HG02763 (cell line): ENCODE data around the gene FAM131B.

Source experiments
- ATAC-seq: cut with Tn5 transposase; IDR thresholded peaks from one replicate; pipeline ENCODE4 v1.9.1; 2021; ENCODE audit warnings: mild to moderate bottlenecking, moderate library complexity; ENCODE audit not compliant: unreplicated experiment

FAM131B gene

DNA sequence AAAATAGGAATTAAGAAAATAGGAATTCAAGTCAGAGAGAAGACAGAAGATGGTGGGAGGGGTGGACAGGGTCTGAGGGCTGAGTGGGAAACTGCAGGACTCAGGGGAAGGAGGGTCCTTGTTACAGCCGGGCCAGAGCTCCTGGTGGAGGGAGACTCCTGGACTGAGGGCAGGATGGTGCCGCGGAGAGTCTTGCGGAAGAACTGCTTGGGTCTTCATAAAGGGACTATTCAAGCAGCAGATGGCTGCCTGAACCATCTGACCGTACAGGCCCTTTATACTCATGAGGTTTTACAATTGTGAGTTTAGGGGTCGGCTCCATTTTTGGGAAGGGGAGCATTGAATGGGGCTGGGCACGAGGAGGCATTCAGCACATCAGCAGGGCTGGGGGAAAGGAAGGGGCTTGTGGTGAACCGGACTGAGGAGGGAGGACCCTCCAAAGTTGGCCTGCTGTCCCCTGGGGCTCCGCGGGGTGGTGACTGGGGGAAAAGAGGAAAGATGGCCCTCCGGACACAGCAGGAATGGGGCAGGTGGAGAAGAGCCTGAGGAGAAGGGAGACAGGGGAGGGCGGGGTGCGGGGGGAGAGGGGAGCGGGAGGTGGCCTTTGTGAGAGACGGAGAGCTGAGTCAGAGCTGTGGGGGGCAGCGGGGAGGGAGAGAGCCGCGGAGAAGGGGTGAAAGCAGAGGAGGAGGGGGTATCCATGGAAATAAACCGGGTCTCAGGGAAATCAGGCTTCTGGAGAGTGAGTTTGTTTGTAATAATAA lies 1.5 kb downstream of the FAM131B start:
- no peak for ATAC-seq

- no peak for ATAC-seq
These were observed 2.7 kb downstream of the FAM131B start for GRCh38 chr7:143359771-143360353.

DNA sequence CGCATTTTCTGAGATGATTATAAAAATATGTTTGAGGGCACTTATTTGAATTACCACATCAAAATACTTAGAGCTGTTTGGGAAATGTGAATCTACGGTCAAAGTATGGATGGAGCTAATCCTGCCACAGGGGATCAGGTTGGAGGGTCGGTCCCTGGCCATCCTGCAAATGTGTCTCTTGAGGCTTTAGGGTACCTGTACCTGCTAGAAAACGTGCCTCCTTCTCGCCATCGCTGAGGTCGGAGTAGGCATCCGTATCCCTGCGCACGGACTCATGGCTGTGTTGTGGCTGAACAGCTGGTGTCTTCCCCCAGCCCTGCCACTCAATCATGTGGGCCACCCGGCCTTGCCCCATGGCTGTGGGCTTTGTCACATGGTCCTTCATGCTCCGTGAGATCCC lies 3.9 kb downstream of the FAM131B start:
- ATAC-seq = no peak

DNA sequence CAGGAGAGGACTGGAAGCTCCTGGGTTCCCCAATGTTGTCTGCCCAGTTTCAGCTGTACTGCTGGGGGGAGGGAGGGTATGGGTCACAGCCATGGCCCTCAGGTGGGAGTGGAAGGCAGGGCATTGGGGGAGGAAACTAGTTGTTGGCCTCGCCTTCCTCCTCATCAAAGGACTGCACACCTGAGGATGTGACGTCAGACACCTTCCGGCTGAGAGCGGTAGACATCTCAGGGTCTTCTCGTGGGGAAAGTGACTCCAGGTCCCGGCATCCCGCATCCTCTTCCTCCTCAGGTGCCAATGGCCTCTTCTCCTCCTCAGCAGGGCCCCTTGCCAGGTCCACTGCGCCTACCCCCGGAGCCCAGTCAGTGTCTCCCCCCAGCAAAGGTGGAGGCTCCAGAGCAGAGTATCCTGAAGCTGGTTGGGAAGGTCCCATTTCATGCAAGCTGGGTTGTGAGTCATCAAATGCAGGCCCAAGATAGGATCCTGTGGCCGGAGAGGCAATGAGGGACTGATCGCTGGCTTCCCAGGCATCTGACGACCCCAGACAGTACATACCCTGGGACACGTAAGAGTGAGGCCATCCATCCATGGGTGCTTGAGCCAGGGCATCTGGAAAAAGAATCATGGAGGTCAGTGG lies 6.0 kb downstream of the FAM131B start:
- ATAC-seq = no peak

DNA sequence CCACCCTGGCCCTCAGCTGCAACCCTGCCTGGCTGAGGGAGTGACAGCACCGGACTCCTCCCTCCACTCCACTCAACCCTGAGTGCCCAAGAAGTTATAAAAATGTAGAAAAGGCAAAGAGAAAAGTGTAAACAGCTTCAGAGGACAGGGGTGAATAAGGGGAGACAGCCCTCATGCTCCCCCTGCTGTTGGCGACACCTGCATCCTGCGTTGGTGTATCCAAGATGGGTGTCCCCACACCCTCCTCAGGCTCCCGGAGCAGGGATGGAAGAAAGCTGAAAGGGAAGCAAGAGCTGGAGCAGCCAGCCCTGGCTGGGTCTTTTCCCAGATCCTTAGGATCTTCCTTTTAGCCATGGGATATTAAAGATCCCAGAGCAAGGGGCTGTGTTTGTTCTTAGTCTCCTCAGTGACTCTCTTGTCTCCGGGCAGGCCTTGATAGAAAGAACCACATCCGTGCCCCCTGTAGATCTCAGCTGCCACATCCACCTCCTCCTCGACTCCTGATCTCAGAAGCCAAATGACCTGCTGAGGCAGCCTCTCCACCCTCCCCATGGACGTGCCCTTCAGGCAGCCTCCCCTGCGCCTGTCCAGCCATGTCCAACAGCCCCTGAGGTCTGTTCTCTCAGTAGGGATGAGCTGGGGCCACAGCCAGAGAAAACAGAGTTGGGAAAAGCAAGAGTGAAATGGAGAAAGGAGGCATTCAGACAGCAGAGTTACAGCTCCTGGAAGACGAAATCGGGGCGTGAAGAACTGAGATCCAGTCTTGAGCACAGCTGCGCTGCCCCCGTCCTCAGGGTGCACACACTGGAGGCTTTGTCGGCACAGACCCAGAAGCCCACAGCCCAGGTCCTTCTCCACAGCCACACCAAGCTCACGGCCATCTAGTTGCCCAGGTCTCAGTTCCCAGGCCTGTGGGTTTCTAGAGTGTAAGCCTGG lies 6.8 kb downstream of the FAM131B start:
- no peak for ATAC-seq

DNA sequence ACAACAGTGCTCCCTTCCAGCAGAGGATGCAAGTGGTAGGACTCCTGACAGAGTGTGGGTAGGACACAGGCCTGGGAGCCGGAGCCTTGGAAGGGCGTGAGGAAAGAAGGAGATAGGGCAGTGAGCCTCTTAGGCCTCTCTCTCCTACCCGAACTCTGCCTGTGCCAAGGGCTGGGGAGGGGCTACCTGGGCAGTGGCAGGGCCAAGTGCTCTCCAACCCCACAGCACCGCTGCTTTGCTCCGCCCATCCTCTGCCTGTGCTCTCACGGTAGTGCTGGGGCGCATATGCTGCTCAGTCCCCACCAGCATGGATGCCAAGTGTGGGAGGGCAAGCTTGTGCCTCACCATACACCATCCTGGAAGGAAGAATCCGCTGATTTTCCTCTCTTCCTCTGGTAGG lies 7.5 kb downstream of the FAM131B start:
- no peak for ATAC-seq

- ATAC-seq = no peak
These were observed 8.1 kb downstream of the FAM131B start for GRCh38 chr7:143354376-143354775.

- ATAC-seq = no peak
These were observed 9.9 kb downstream of the FAM131B start for GRCh38 chr7:143352531-143353002.

DNA sequence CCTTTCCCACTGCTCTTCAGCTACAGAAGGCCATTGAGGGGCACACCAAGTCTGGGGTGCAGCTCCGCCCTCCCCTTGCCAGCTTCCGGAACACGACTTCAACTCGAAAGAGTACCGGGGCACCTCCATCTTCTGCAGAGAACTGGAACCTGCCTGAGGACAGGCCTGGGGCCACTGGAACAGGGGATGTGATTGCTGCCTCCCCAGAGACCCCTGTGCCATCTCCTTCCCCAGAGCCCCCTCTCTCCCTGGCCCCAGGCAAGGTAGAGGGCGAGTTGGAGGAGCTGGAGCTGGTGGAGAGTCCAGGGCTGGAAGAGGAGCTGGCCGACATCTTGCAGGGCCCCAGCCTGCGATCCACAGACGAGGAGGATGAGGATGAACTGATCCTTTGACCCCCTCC lies 10.9 kb downstream of the FAM131B start:
- ATAC-seq = no peak

DNA sequence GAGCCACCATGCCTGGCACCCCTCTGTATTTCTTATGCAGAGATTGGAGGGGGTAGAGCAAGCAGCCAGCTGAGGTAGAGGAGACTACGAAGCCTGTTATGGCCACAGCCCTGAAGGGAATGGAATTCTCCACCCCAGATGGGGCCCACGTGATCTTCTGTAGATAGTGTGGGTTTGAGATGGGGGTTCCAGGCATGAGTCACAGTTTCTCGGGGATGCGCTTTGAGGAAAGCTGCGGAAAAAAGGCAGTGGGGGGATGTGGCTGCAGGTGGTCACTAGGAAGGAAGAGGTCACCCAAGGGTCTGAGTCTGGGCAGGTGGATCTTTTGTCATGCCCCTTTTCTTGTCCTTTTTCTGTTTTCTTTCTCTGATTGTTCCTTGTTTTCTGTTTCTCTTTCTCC lies 11.5 kb downstream of the FAM131B start:
- no peak for ATAC-seq

- no peak for ATAC-seq
These were observed 14.6 kb downstream of the FAM131B start for GRCh38 chr7:143347950-143348349.

GRCh38 chr7:143346018-143346417 lies 16.5 kb downstream of the FAM131B start:
- no peak for ATAC-seq

DNA sequence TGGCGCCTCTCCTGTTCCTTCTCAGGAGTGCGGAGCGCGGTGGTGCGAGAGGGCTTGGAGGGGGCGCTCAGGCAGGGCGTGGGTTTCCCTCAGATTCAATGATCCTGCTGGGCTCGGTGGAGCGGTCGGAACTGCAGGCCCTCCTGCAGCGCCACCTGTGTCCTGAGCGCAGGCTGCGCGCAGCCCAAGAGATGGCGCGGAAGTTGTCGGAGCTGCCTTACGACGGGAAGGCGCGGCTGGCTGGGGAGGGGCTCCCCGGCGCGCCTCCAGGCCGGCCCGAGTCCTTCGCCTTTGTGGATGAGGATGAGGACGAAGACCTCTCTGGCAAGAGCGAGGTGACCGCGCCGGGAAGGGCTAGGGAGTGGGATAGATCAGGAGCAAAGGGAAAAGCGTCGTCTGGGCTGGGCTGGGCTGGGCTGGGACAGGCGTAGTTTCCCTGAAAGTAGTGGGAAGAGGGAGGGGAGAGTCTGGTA lies 17.0 kb downstream of the FAM131B start:
- peak; percentile 60 for ATAC-seq

- no peak for ATAC-seq
These were observed 18.9 kb downstream of the FAM131B start for GRCh38 chr7:143343596-143343995.

DNA sequence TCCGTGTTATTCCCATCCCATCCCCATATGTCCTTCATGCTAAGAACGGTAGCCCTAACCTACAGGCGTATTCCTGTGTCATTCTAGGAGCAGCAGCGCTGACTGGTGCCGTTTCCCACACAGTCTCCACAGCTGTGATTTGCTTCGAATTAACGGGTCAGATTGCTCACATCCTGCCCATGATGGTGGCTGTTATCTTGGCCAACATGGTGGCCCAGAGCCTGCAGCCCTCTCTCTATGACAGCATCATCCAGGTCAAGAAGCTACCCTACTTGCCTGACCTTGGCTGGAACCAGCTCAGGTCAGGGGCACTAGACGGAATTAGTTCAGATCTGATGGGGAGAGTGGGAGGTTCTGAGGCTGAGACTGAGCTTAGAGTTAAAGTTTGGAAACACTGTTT lies 20.7 kb downstream of the FAM131B start:
- ATAC-seq = no peak

GRCh38 chr7:143337216-143337615 lies 25.3 kb downstream of the FAM131B start:
- ATAC-seq = no peak

GRCh38 chr7:143334244-143334643 lies 28.3 kb downstream of the FAM131B start:
- ATAC-seq = no peak

DNA sequence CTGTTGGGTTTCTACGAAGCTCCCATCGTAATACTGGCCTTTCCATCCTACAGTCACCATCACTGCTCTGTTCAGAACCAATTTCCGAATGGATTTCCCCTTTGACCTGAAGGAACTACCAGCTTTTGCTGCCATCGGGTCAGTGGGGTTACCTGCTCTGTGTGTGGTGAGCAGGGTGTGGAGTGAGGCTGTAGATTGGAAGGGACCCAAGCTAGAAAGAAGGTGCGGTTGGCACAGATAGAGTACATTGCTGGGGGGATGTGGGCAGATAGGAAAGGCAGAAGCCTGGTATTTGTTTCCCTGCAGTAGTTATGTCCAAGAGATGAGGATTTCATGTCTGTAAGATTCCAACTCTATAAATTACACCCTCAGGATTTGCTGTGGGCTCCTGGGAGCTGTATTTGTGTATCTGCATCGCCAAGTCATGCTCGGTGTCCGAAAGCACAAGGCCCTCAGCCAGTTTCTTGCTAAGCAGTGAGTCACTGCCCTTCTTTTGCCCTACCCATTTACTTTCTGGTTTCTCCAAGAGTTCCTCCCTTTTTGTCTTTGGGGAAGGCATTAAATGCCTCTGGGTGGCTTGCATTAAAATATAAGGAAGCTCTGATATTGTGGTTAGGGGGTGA lies 31.2 kb downstream of the FAM131B start:
- no peak for ATAC-seq

DNA sequence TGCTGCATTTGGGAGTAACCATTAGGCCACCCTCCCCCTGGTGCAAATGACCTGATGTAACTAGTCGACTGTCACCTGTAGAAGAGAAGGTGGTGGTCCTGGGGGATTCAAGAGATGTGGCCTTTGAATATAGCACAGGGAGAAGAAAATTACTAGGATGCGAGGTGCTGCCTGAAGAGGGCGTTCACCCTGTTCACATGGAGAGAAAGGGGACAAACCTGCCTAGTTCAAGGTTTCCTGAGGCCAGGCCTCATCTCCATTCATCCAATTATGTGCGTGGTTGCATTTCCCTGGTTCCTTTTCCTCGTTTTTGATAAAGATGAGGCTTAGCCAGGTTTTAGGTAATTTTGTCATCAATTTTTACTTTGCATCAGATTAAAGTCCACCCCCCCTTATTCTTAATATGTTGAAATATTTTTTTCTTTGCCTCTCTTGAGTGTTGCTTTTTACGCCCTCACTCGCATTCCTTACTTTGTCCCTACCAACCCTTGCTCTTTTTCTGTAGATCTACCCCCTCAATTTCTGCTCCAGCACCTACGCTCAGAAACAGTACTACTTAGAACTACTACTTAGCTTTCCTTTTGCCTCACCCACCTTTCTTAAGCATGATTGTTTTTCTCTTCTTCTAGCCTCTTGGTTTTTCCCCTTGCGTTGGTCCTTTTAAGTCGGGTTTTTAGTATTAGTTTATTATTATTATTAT lies 32.9 kb downstream of the FAM131B start:
- ATAC-seq = no peak

- ATAC-seq = no peak
These were observed 34.6 kb downstream of the FAM131B start for GRCh38 chr7:143327903-143328302.
